Skeletal muscle tissue (tissue), 4 donors: ENCODE results near the gene C19orf18. TPM values are rescaled to one million over a fixed set of nuclear protein-coding genes. Genes with fewer than 3 reads are reported as not detected.
"Not testable (repeated sequence)": the region's sequence is repeated elsewhere in the genome, so short reads cannot be mapped to it uniquely, and the experiment has no call there.

Experiments used
- H3K27ac ChIP-seq: one replicate; pipeline ENCODE4 v1.7.0; 2013; ENCODE audit warnings: mild to moderate bottlenecking, low read depth, low read length, inconsistent platforms
- H3K27me3 ChIP-seq, 3 donors: one replicate each; pipeline ENCODE4 v1.7.0; 2013; ENCODE audit warnings: low read length in 3 of 3; ENCODE audit not compliant: control insufficient read depth in 3 of 3, insufficient read depth in 3 of 3
- H3K36me3 ChIP-seq, 3 donors: one replicate each; pipeline ENCODE4 v1.7.0; 2013; ENCODE audit warnings: low read length in 3 of 3; ENCODE audit not compliant: control insufficient read depth in 3 of 3, insufficient read depth in 3 of 3
- H3K4me1 ChIP-seq, 3 donors: one replicate each; pipeline ENCODE4 v1.7.0; 2013; ENCODE audit warnings: low read length in 3 of 3, mild to moderate bottlenecking in 3 of 3; ENCODE audit not compliant: control insufficient read depth in 3 of 3, insufficient read depth in 3 of 3
- H3K4me3 ChIP-seq, 3 donors: one replicate each; pipeline ENCODE4 v1.7.0; 2013; ENCODE audit warnings: low read length in 3 of 3
- H3K9ac ChIP-seq, 3 donors: one replicate each; pipeline ENCODE4 v1.7.0; 2013; ENCODE audit warnings: low read length in 3 of 3, mild to moderate bottlenecking in 3 of 3, moderate library complexity in 2 of 3, low read depth in 1 of 3
- H3K9me3 ChIP-seq, 3 donors: one replicate each; pipeline ENCODE4 v1.7.0; 2013; ENCODE audit warnings: low read length in 3 of 3; ENCODE audit not compliant: control insufficient read depth in 3 of 3
- total RNA-seq: library from RNA; depleted of rRNA; stranded (reverse); fragments of >200 nt; gene quantifications from one replicate; pipeline ENCODE4 v1.2.3, GENCODE V29; 2014
- donor health status: Osteomylitis.

The C19orf18 gene
- total RNA-seq, 1 donor from 2014 or later: not detected

- no peaks in the 10 kb centered on the region for H3K27me3 ChIP-seq
- no peak overlapping the region for H3K9ac ChIP-seq
- H3K4me3 ChIP-seq: no peak overlapping the region
- H3K4me1 ChIP-seq: no peaks in the 10 kb centered on the region
- no peak overlapping the region for H3K27ac ChIP-seq
- H3K36me3 ChIP-seq: peaks cover 43 to 65% (median 47%) of the 10 kb centered on the region in 3 donors
- H3K9me3 ChIP-seq: peaks cover 17 to 47% (median 21%) of the 10 kb centered on the region in 3 donors
Measured at GRCh38 chr19:57927587-57927986, 46.7 kb downstream of the C19orf18 start.

GRCh38 chr19:57916168-57916995 lies 58.0 kb downstream of the C19orf18 start, which contains the start of gene ZNF417:
Gene ZNF417, minus strand, starts transcription at chr19:57916592. Its CDS starts 181 bp downstream, at chr19:57916411.
- Histone ChIP-seq H3K4me1 (peaks cover 8 to 15% (median 10%) of the 10 kb centered on the region in 3 donors), H3K4me3 (peak within 1 kb of the TSS; percentile 93 to 94 (median 94)), H3K36me3 (peaks cover 10 to 24% (median 14%) of the 10 kb centered on the region in 3 donors), H3K27ac (peak within 1 kb of the TSS; percentile 70), H3K9ac (peak within 1 kb of the TSS; percentile 76 to 92 (median 91))
- H3K9me3 ChIP-seq, H3K27me3 ChIP-seq: not testable (repeated sequence)

- H3K9ac ChIP-seq: no peak overlapping the region
- no peaks in the 10 kb centered on the region for H3K27me3 ChIP-seq
- no peak overlapping the region for H3K27ac ChIP-seq
- peaks cover 15 to 28% (median 19%) of the 10 kb centered on the region in 3 donors for H3K36me3 ChIP-seq
- peaks cover 0 to 4% (median 0%) of the 10 kb centered on the region in 3 donors for H3K9me3 ChIP-seq
- H3K4me3 ChIP-seq: peak overlapping the region in 1 of 3 donors; percentile 20
- H3K4me1 ChIP-seq: peaks cover 8 to 15% (median 10%) of the 10 kb centered on the region in 3 donors
Measured at GRCh38 chr19:57914531-57914930, 59.8 kb downstream of the C19orf18 start.

Other genes with a start within 250 kb of the C19orf18 start
- gene ZNF671, start 246.9 kb downstream of the C19orf18 start, total RNA-seq: 15.1 TPM
- gene ZNF776, start 227.7 kb downstream of the C19orf18 start, total RNA-seq: 18.3 TPM
- 27.1 TPM for gene ZNF586, start 204.9 kb downstream of the C19orf18 start, total RNA-seq
- gene ZNF552, start 159.6 kb downstream of the C19orf18 start, total RNA-seq: 7.3 TPM
- 17.2 TPM for gene ZNF587B, start 144.2 kb downstream of the C19orf18 start, total RNA-seq
- 18.8 TPM for gene ZNF587, start 124.7 kb downstream of the C19orf18 start, total RNA-seq
- gene ZNF814, start 85.5 kb downstream of the C19orf18 start, total RNA-seq: 13.0 TPM
- gene ZNF417, start 57.9 kb downstream of the C19orf18 start, total RNA-seq: 14.1 TPM
- gene ZNF418, start 39.1 kb downstream of the C19orf18 start, total RNA-seq: 17.2 TPM
- gene ZNF256, start 26.8 kb downstream of the C19orf18 start, total RNA-seq: 12.0 TPM
- 15.1 TPM for gene ZNF606, start 28.3 kb upstream of the C19orf18 start, total RNA-seq
- not detected for gene ZSCAN1, start 59.5 kb upstream of the C19orf18 start, total RNA-seq
- 10.4 TPM for gene ZNF135, start 84.7 kb upstream of the C19orf18 start, total RNA-seq
- gene ZSCAN18, start 123.7 kb upstream of the C19orf18 start, total RNA-seq: 50.6 TPM
- gene ZNF329, start 176.3 kb upstream of the C19orf18 start, total RNA-seq: 16.2 TPM
- 11.0 TPM for gene ZNF274, start 208.5 kb upstream of the C19orf18 start, total RNA-seq